ENCODE data around the gene GLTPD2. TPM values are rescaled to one million over a fixed set of nuclear protein-coding genes. Genes with fewer than 3 reads are reported as not detected.

Gene GLTPD2
- total RNA-seq, 4 donors from 2014 or later: 1.2 TPM; not detected in 3

- DNase-seq (ENCODE audit: low spot score in 2 of 2): no peak
- intact Hi-C loops (cut with DNase I; ENCODE audit: low total_unique reads): no loop called here
- TF ChIP-seq CTCF (IDR thresholded peaks at IDR 0.05): no peak
- TF ChIP-seq POLR2A (IDR thresholded peaks at IDR 0.05): no peak
- H3K4me3 ChIP-seq (ENCODE audit: low read depth, poor library complexity, severe bottlenecking): no peak overlapping the region
- 65 to 73% methylated on average over 9 of the region's 9 CpGs for WGBS, 2 donors
These were observed 46.6 kb upstream of the GLTPD2 start for GRCh38 chr17:4742133-4742532.

GRCh38 chr17:4742629-4743028 lies 46.1 kb upstream of the GLTPD2 start:
- WGBS, 2 donors: 67 to 82% methylated on average over 10 of the region's 10 CpGs

GRCh38 chr17:4743216-4743615 lies 45.5 kb upstream of the GLTPD2 start:
- TF ChIP-seq CTCF (IDR thresholded peaks at IDR 0.05) (no peak), POLR2A (IDR thresholded peaks at IDR 0.05) (no peak)
- intact Hi-C loops (cut with DNase I; ENCODE audit: low total_unique reads): no loop called here
- no peak for DNase-seq (ENCODE audit: low spot score in 2 of 2)
- no peak overlapping the region for H3K4me3 ChIP-seq (ENCODE audit: low read depth, poor library complexity, severe bottlenecking)
- 93 to 96% methylated on average over 8 of the region's 8 CpGs for WGBS, 2 donors

More at GRCh38 chr17:4742629-4743028, 46.1 kb upstream of the GLTPD2 start:
- no peak overlapping the region for H3K4me3 ChIP-seq (ENCODE audit: low read depth, poor library complexity, severe bottlenecking)
- intact Hi-C loops (cut with DNase I; ENCODE audit: low total_unique reads): no loop called here
- no peak for TF ChIP-seq POLR2A (IDR thresholded peaks at IDR 0.05)
- TF ChIP-seq CTCF (IDR thresholded peaks at IDR 0.05): no peak
- no peak for DNase-seq (ENCODE audit: low spot score in 2 of 2)

- intact Hi-C loops (cut with DNase I; ENCODE audit: low total_unique reads): no loop called here
- no peak for TF ChIP-seq CTCF (IDR thresholded peaks at IDR 0.05)
- no peak for TF ChIP-seq POLR2A (IDR thresholded peaks at IDR 0.05)
- 88 to 96% methylated on average over 9 of the region's 9 CpGs for WGBS, 2 donors
These were observed 44.9 kb upstream of the GLTPD2 start for GRCh38 chr17:4743898-4744297.

GRCh38 chr17:4744999-4745969 lies 43.5 kb upstream of the GLTPD2 start:
- intact Hi-C loops (cut with DNase I; ENCODE audit: low total_unique reads): no loop called here
- no peak overlapping the region for H3K4me3 ChIP-seq (ENCODE audit: low read depth, poor library complexity, severe bottlenecking)
- 18 to 21% methylated on average over 48 to 51 of the region's 51 CpGs for WGBS, 2 donors
- TF ChIP-seq POLR2A (IDR thresholded peaks at IDR 0.05) (no peak), CTCF (IDR thresholded peaks at IDR 0.05) (no peak)
- DNase-seq (ENCODE audit: low spot score in 2 of 2): no peak

More at GRCh38 chr17:4743898-4744297, 44.9 kb upstream of the GLTPD2 start:
- H3K4me3 ChIP-seq (ENCODE audit: low read depth, poor library complexity, severe bottlenecking): no peak overlapping the region
- no peak for DNase-seq (ENCODE audit: low spot score in 2 of 2)

Data from lower leg skin (tissue), 4 donors.